Esophagus muscularis mucosa (tissue), 4 donors: ENCODE data around the gene TSPAN19. TPM values are rescaled to one million over a fixed set of nuclear protein-coding genes. Genes with fewer than 3 reads are reported as not detected.

Source experiments
- DNase-seq: peaks from one replicate; pipeline ENCODE4 v3.0.0-alpha.2; 2017; ENCODE audit errors: extremely low spot score
- H3K27ac ChIP-seq, 4 donors: fragments of 200-600 bp; sonication (generic); replicated peaks in 1 of 4; 1 replicate in 3 of 4; 2 replicates in 1 of 4; pipeline ENCODE4 v1.5.1; 2016 to 2019; ENCODE audit warnings: mild to moderate bottlenecking in 1 of 4
- H3K27me3 ChIP-seq, 4 donors: fragments of 200-600 bp; sonication (generic); one replicate each; pipeline versions ENCODE4 v1.5.1 to v1.6.0; 2016 to 2019
- H3K36me3 ChIP-seq, 4 donors: fragments of 200-600 bp; sonication (generic); one replicate each; pipeline ENCODE4 v1.5.1; 2016 to 2019
- H3K4me1 ChIP-seq, 4 donors: fragments of 200-600 bp; sonication (generic); one replicate each; pipeline ENCODE4 v1.5.1; 2016 to 2019
- H3K4me3 ChIP-seq, 4 donors: fragments of 200-600 bp; sonication (generic); 1 replicate in 2 of 4; 2 replicates in 2 of 4; pipeline ENCODE4 v1.5.1; 2016 to 2019; ENCODE audit warnings: mild to moderate bottlenecking in 4 of 4, moderate library complexity in 1 of 4
- H3K9me3 ChIP-seq, 4 donors: fragments of 200-600 bp; sonication (generic); 1 replicate in 3 of 4; 2 replicates in 1 of 4; pipeline ENCODE4 v1.5.1; 2016 to 2019
- EP300 ChIP-seq: sonication (generic); formaldehyde crosslinking; IDR thresholded peaks from one replicate; pipeline ENCODE4 v1.6.1; 2017; ENCODE audit warnings: antibody characterized with exemption
- POLR2A ChIP-seq: fragments of 450-650 bp; IDR thresholded peaks from one replicate; pipeline ENCODE4 v1.6.1; 2017; ENCODE audit warnings: antibody characterized with exemption, moderate library complexity, mild to moderate bottlenecking, low read depth
- POLR2AphosphoS5 ChIP-seq, 2 donors: sonication (generic); formaldehyde crosslinking; IDR thresholded peaks; one replicate each; pipeline ENCODE4 v1.6.1; 2017; ENCODE audit warnings: antibody characterized with exemption in 2 of 2
- whole genome bisulfite sequencing: methylation state at CpG from one replicate; pipeline ENCODE4 v1.1.5; 2018; 5-methylcytosine and 5-hydroxymethylcytosine counted together
- intact Hi-C: fragments of 100-400 bp; cut with DNase I; formaldehyde crosslinking; loops from one replicate; pipeline ENCODE4 v1.15.1; 2023
- total RNA-seq, 4 donors: library from RNA; depleted of rRNA; stranded (reverse); fragments of >200 nt; gene quantifications; one replicate each; pipeline versions ENCODE4 v1.1.0 to v1.2.1, GENCODE V29; 2016
- TF ChIP-seq, protein P1 (sequence below), 3 experiments: fragments of 200-600 bp in 2 of 3; fragments of 450-650 bp in 1 of 3; sonication (generic) in 2 of 3; IDR thresholded peaks; one replicate each; pipeline ENCODE4 v1.5.1; 2017 to 2019; ENCODE audit warnings: antibody characterized with exemption in 3 of 3, mild to moderate bottlenecking in 2 of 3, moderate library complexity in 1 of 3

Gene TSPAN19
- total RNA-seq, 4 donors from 2014 or later, result not detected

DNA sequence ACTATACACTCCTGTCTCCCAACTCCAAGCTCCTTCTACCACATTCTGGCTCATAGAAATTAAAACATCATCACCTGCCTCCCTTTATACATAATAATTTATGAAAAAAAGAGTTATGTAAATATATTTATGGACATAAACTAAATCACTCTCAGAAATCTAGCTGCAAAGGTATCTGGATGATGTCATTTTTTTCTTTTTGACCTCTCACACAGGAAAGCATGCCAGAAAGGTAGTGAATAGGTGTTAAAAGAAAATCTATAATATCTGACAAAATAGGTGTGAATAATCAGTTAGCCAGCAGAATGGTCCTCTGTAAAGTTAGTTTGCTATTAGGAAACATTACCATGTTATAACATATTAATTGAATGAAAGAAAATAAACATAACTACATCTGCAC lies 7.8 kb upstream of the TSPAN19 start:
- intact Hi-C loops, result no loop called here
- no peak overlapping the region for H3K4me3 ChIP-seq
- H3K27ac ChIP-seq, result no peak overlapping the region
- H3K4me1 ChIP-seq, result no peaks in the 10 kb centered on the region
- no peaks in the 10 kb centered on the region for H3K27me3 ChIP-seq
- H3K9me3 ChIP-seq, result no peaks in the 10 kb centered on the region
- TF ChIP-seq POLR2AphosphoS5 (IDR thresholded peaks at IDR 0.05), result no peak
- no peak for TF ChIP-seq POLR2A
- no peak for TF ChIP-seq EP300
- TF ChIP-seq, protein P1, sequence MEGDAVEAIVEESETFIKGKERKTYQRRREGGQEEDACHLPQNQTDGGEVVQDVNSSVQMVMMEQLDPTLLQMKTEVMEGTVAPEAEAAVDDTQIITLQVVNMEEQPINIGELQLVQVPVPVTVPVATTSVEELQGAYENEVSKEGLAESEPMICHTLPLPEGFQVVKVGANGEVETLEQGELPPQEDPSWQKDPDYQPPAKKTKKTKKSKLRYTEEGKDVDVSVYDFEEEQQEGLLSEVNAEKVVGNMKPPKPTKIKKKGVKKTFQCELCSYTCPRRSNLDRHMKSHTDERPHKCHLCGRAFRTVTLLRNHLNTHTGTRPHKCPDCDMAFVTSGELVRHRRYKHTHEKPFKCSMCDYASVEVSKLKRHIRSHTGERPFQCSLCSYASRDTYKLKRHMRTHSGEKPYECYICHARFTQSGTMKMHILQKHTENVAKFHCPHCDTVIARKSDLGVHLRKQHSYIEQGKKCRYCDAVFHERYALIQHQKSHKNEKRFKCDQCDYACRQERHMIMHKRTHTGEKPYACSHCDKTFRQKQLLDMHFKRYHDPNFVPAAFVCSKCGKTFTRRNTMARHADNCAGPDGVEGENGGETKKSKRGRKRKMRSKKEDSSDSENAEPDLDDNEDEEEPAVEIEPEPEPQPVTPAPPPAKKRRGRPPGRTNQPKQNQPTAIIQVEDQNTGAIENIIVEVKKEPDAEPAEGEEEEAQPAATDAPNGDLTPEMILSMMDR (IDR thresholded peaks at IDR 0.05), result no peak
- DNase-seq, result no peak
- H3K36me3 ChIP-seq, result no peaks in the 10 kb centered on the region

DNA sequence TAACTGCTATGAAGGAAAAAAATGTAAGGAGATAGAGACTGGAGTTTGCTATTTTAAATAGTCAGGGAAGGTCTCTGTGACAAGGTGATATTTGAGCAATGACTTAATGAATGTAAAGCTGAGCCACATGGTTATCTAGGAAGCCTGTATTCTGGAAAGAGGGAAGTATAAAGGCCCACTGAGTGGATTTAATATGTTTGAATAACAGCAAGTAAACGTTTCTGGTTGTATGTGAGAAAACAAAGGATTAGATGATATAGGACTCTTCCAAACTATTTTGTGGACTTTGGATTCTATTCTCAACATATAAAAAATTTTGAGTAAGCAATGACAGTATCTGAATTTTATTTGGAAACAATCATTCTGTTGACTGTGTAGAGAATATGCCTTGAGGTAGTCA lies 5.3 kb upstream of the TSPAN19 start:
- Histone ChIP-seq H3K4me3 (no peak overlapping the region), H3K36me3 (no peaks in the 10 kb centered on the region), H3K27me3 (no peaks in the 10 kb centered on the region), H3K27ac (no peak overlapping the region), H3K9me3 (no peaks in the 10 kb centered on the region), H3K4me1 (peaks cover 0 to 5% (median 2%) of the 10 kb centered on the region in 4 donors)
- no peak for DNase-seq
- 46% methylated on average over 1 of the region's 1 CpG for WGBS
- TF ChIP-seq, protein P1 (IDR thresholded peaks at IDR 0.05), result no peak
- no peak for TF ChIP-seq EP300
- no peak for TF ChIP-seq POLR2A
- no peak for TF ChIP-seq POLR2AphosphoS5 (IDR thresholded peaks at IDR 0.05)
- intact Hi-C loops, result no loop called here

DNA sequence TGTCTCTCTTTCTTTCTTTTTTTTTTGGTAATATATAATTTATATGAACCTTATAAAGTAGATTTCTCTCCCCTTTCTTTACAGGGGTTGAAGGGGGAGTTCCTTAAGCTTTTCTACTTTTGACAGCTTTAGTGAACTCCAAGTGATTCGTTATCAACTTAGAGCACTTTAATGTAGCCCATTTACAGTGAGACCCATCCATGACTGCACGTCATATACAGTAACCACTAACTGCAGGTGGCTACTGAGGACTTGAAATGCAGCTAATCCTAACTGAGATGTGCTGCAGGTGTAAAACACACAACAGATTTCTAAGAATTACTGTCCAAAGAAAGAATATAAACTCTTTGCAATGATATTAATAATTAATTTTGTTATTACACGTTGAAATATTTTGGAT lies 656 bp upstream of the TSPAN19 start:
- no peak overlapping the region for H3K27ac ChIP-seq
- 20% methylated on average over 3 of the region's 3 CpGs for WGBS
- H3K4me3 ChIP-seq, result peak overlapping the region; percentile 57 to 63 (median 59)
- H3K36me3 ChIP-seq, result no peaks in the 10 kb centered on the region
- no peak for DNase-seq
- no peaks in the 10 kb centered on the region for H3K9me3 ChIP-seq
- TF ChIP-seq POLR2AphosphoS5 (IDR thresholded peaks at IDR 0.05) (no peak), POLR2A (no peak), EP300 (no peak)
- TF ChIP-seq, protein P1 (IDR thresholded peaks at IDR 0.05), result no peak
- intact Hi-C loops, result no loop called here
- H3K4me1 ChIP-seq, result peaks cover 0 to 8% (median 3%) of the 10 kb centered on the region in 4 donors
- H3K27me3 ChIP-seq, result no peaks in the 10 kb centered on the region

DNA sequence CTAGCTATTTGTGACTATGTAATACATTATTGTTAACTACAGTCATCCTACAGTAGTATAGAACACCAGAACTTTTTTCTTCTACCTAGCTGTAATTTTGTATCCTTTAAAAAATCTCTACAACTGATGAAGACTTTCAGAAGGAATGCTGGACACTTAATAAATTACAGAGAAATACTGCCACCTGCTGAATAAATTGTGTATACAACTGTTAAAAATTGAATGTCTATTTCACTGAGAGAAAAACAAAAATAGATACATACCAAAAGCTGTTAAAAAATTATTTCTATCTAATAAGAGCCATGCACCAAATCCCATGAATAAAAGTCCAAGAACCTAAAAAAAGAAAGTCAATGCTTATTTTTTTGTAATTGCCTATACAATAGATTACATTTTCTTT lies 6.6 kb downstream of the TSPAN19 start:
- Histone ChIP-seq H3K36me3 (no peaks in the 10 kb centered on the region), H3K4me1 (no peaks in the 10 kb centered on the region), H3K27ac (no peak overlapping the region), H3K9me3 (no peaks in the 10 kb centered on the region), H3K4me3 (no peak overlapping the region), H3K27me3 (peaks cover 0 to 4% (median 0%) of the 10 kb centered on the region in 4 donors)
- intact Hi-C loops, result loop anchor here (2.0 kb wide), 1 partner anchor 155 kb away; no protein-coding TSS in a partner anchor
- TF ChIP-seq POLR2A, result no peak
- TF ChIP-seq, protein P1 (IDR thresholded peaks at IDR 0.05), result peak; percentile 35 to 57 (median 53)
- no peak for TF ChIP-seq POLR2AphosphoS5 (IDR thresholded peaks at IDR 0.05)
- TF ChIP-seq EP300, result no peak
- DNase-seq, result no peak

DNA sequence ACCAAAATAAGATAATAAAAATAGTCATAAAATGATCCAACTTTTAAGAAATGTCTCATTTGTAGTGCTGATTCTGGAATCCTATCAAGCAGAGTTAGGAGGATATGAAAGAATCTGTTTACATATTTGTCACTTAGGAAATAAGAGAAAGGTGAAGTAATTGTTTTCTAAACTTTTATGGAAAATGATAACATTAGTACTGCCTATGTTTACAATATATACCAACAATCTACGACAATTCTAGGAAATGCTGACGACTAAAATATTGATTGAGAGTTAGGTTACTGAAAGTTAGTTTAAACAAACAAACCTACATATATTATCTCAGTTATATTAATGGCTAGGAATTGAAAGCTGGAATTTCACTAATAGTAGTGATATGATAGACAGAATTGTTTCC lies 18.0 kb downstream of the TSPAN19 start:
- Histone ChIP-seq H3K36me3 (no peaks in the 10 kb centered on the region), H3K9me3 (no peaks in the 10 kb centered on the region), H3K27me3 (no peaks in the 10 kb centered on the region), H3K4me1 (no peaks in the 10 kb centered on the region), H3K4me3 (no peak overlapping the region), H3K27ac (no peak overlapping the region)
- DNase-seq, result no peak
- TF ChIP-seq POLR2A (no peak), POLR2AphosphoS5 (IDR thresholded peaks at IDR 0.05) (no peak), EP300 (no peak)
- TF ChIP-seq, protein P1 (IDR thresholded peaks at IDR 0.05), result no peak
- intact Hi-C loops, result no loop called here
- WGBS, result 44% methylated on average over 2 of the region's 2 CpGs
